OCI-LY1 (cell line): ENCODE results near the gene PPEF2.
"Not testable (repeated sequence)": the region's sequence is repeated elsewhere in the genome, so short reads cannot be mapped to it uniquely, and the experiment has no call there.

Experiments
- H2AFZ ChIP-seq: fragments of 200-600 bp; sonication (generic), shearing (Covaris generic); 2 replicates; pipeline ENCODE4 v1.6.0; 2014; ENCODE audit warnings: antibody characterized with exemption, mild to moderate bottlenecking, low read length
- H3F3A ChIP-seq: fragments of 200-600 bp; sonication (generic), shearing (Covaris generic); 2 replicates; pipeline ENCODE4 v1.6.0; 2014; ENCODE audit warnings: mild to moderate bottlenecking, antibody characterized with exemption, low read length, moderate library complexity; ENCODE audit not compliant: insufficient read depth
- H3K27ac ChIP-seq: fragments of 200-600 bp; sonication (generic); 2 replicates; pipeline ENCODE4 v1.5.1; 2014; ENCODE audit warnings: low read length, mixed run types, mild to moderate bottlenecking, low read depth; ENCODE audit not compliant: poor library complexity, severe bottlenecking
- H3K27me3 ChIP-seq: fragments of 200-600 bp; sonication (generic); 2 replicates; pipeline ENCODE4 v1.6.0; 2014; ENCODE audit warnings: antibody characterized with exemption, mild to moderate bottlenecking, low read length, moderate library complexity; ENCODE audit not compliant: insufficient read depth
- H3K36me3 ChIP-seq: fragments of 200-600 bp; sonication (generic); 2 replicates; pipeline ENCODE4 v1.6.1; 2014; ENCODE audit warnings: mild to moderate bottlenecking, antibody characterized with exemption, low read length, moderate library complexity, mixed read lengths; ENCODE audit not compliant: insufficient read depth
- H3K4me1 ChIP-seq: fragments of 200-600 bp; sonication (generic); 2 replicates; pipeline ENCODE4 v1.5.1; 2014; ENCODE audit warnings: mild to moderate bottlenecking, low read length, moderate library complexity; ENCODE audit not compliant: insufficient read depth, severe bottlenecking
- H3K4me2 ChIP-seq: fragments of 200-600 bp; sonication (generic), shearing (Covaris generic); 2 replicates; pipeline ENCODE4 v1.6.1; 2014; ENCODE audit warnings: low read length
- H3K4me3 ChIP-seq: fragments of 200-600 bp; sonication (generic); 2 replicates; pipeline ENCODE4 v1.5.1; 2014; ENCODE audit warnings: low read length, low read depth, mild to moderate bottlenecking, mixed read lengths; ENCODE audit not compliant: poor library complexity, severe bottlenecking
- H3K79me2 ChIP-seq: fragments of 200-600 bp; shearing (Covaris generic); 2 replicates; pipeline ENCODE4 v1.6.1; 2016; ENCODE audit warnings: mixed run types, low read length, mixed read lengths; ENCODE audit not compliant: insufficient read depth
- H3K9ac ChIP-seq: fragments of 200-600 bp; sonication (generic), shearing (Covaris generic); 2 replicates; pipeline ENCODE4 v1.6.1; 2014; ENCODE audit warnings: mild to moderate bottlenecking, low read length, mixed read lengths
- H3K9me2 ChIP-seq: fragments of 200-600 bp; sonication (generic), shearing (Covaris generic); 2 replicates; pipeline ENCODE4 v1.6.1; 2014; ENCODE audit warnings: low read depth, mild to moderate bottlenecking, low read length, mixed read lengths
- H3K9me3 ChIP-seq: fragments of 200-600 bp; shearing (Covaris generic); 2 replicates; pipeline ENCODE4 v1.6.1; 2014; ENCODE audit warnings: low read length, mixed read lengths
- H4K20me1 ChIP-seq: fragments of 200-600 bp; sonication (generic), shearing (Covaris generic); 2 replicates; pipeline ENCODE4 v1.6.0; 2016; ENCODE audit warnings: mild to moderate bottlenecking, low read length; ENCODE audit not compliant: insufficient read depth
- CTCF ChIP-seq: fragments of 200-600 bp; sonication (generic), shearing (Covaris generic); IDR thresholded peaks from 2 replicates; pipeline ENCODE4 v1.5.1; 2017; ENCODE audit warnings: mild to moderate bottlenecking, antibody characterized with exemption, low read length, moderate library complexity, mixed read lengths
- EZH2 ChIP-seq: fragments of 200-600 bp; sonication (generic), shearing (Covaris generic); IDR thresholded peaks from 2 replicates; pipeline ENCODE4 v1.8.0; 2017; ENCODE audit warnings: borderline replicate concordance, mixed run types, mild to moderate bottlenecking, antibody characterized with exemption, low read length, moderate library complexity, mixed read lengths

Gene PPEF2

GRCh38 chr4:75916091-75916661, 13.9 kb upstream of the PPEF2 start:
- no peak overlapping the region for H3K4me2 ChIP-seq
- TF ChIP-seq EZH2 = no peak
- TF ChIP-seq CTCF = peak; percentile 92
- H4K20me1 ChIP-seq = no peaks in the 10 kb centered on the region
- H3K27ac ChIP-seq = no peak overlapping the region
- no peaks in the 10 kb centered on the region for H3K9me2 ChIP-seq
- H3K4me1 ChIP-seq = no peaks in the 10 kb centered on the region
- H3F3A ChIP-seq = no peaks in the 10 kb centered on the region; the same call in 1 of the 2 replicates
- H3K79me2 ChIP-seq = no peaks in the 10 kb centered on the region
- no peak overlapping the region for H3K4me3 ChIP-seq
- H3K27me3 ChIP-seq = no peaks in the 10 kb centered on the region
- no peak overlapping the region for H2AFZ ChIP-seq
- H3K9ac ChIP-seq = no peak overlapping the region
- no peaks in the 10 kb centered on the region for H3K9me3 ChIP-seq
- H3K36me3 ChIP-seq = peaks cover 25% of the 10 kb centered on the region; the same call in 1 of the 2 replicates

GRCh38 chr4:75912968-75913367, 10.7 kb upstream of the PPEF2 start:
- Histone ChIP-seq H3K27ac (no peak overlapping the region), H2AFZ (no peak overlapping the region), H3K9me3 (no peaks in the 10 kb centered on the region), H3K9ac (no peak overlapping the region), H3K9me2 (no peaks in the 10 kb centered on the region), H3F3A (no peaks in the 10 kb centered on the region; the same call in 1 of the 2 replicates), H4K20me1 (no peaks in the 10 kb centered on the region), H3K27me3 (no peaks in the 10 kb centered on the region), H3K4me2 (no peak overlapping the region), H3K4me1 (no peaks in the 10 kb centered on the region), H3K36me3 (peaks cover 5% of the 10 kb centered on the region; the same call in 1 of the 2 replicates), H3K79me2 (no peaks in the 10 kb centered on the region), H3K4me3 (no peak overlapping the region)
- TF ChIP-seq EZH2 (no peak), CTCF (no peak)

GRCh38 chr4:75910831-75911230, 8.6 kb upstream of the PPEF2 start:
- not testable (repeated sequence) for H4K20me1 ChIP-seq, H2AFZ ChIP-seq, H3K4me1 ChIP-seq, H3K9me3 ChIP-seq, H3K27ac ChIP-seq, H3K9ac ChIP-seq, H3K4me2 ChIP-seq, H3K4me3 ChIP-seq, H3K79me2 ChIP-seq, H3F3A ChIP-seq, H3K9me2 ChIP-seq, H3K27me3 ChIP-seq, H3K36me3 ChIP-seq

GRCh38 chr4:75909405-75909804, 7.2 kb upstream of the PPEF2 start:
- Histone ChIP-seq H3K9me2 (no peaks in the 10 kb centered on the region), H3K27me3 (no peaks in the 10 kb centered on the region), H3K79me2 (no peaks in the 10 kb centered on the region), H3K4me2 (no peak overlapping the region), H4K20me1 (no peaks in the 10 kb centered on the region), H3F3A (no peaks in the 10 kb centered on the region), H3K4me1 (no peaks in the 10 kb centered on the region), H3K9me3 (no peaks in the 10 kb centered on the region), H3K9ac (no peak overlapping the region), H2AFZ (no peak overlapping the region), H3K36me3 (no peaks in the 10 kb centered on the region), H3K27ac (no peak overlapping the region), H3K4me3 (no peak overlapping the region)
- TF ChIP-seq EZH2 (no peak), CTCF (no peak)
